Uterus (tissue), 2 donors: Measurements from ENCODE around the gene SHH.

Experiments used
- POLR2A ChIP-seq, 2 donors: fragments of 450-650 bp; IDR thresholded peaks; one replicate each; pipeline ENCODE4 v1.6.1; 2016; ENCODE audit warnings: antibody characterized with exemption in 2 of 2, mild to moderate bottlenecking in 1 of 2, moderate library complexity in 1 of 2
- TF ChIP-seq, protein P1 (sequence below), 4 experiments: fragments of 200-600 bp in 2 of 4; fragments of 450-650 bp in 2 of 4; sonication (generic) in 2 of 4; IDR thresholded peaks; one replicate each; pipeline ENCODE4 v1.5.1; 2016 to 2019; ENCODE audit warnings: antibody characterized with exemption in 4 of 4, mild to moderate bottlenecking in 2 of 4, moderate library complexity in 1 of 4

GRCh38 chr7:155805826-155806095, 6.5 kb downstream of the SHH start:
- TF ChIP-seq POLR2A (IDR thresholded peaks at IDR 0.05), result no peak
- TF ChIP-seq, protein P1, sequence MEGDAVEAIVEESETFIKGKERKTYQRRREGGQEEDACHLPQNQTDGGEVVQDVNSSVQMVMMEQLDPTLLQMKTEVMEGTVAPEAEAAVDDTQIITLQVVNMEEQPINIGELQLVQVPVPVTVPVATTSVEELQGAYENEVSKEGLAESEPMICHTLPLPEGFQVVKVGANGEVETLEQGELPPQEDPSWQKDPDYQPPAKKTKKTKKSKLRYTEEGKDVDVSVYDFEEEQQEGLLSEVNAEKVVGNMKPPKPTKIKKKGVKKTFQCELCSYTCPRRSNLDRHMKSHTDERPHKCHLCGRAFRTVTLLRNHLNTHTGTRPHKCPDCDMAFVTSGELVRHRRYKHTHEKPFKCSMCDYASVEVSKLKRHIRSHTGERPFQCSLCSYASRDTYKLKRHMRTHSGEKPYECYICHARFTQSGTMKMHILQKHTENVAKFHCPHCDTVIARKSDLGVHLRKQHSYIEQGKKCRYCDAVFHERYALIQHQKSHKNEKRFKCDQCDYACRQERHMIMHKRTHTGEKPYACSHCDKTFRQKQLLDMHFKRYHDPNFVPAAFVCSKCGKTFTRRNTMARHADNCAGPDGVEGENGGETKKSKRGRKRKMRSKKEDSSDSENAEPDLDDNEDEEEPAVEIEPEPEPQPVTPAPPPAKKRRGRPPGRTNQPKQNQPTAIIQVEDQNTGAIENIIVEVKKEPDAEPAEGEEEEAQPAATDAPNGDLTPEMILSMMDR (IDR thresholded peaks at IDR 0.05), result no peak
